GM13977 (cell line): ENCODE results near the gene ETF1.

ENCODE experiments used
- DNase-seq: peaks from one replicate; pipeline ENCODE4 v3.0.0; 2012; ENCODE audit warnings: low spot score
- CTCF ChIP-seq: IDR thresholded peaks from 2 replicates; pipeline ENCODE4 v1.5.1; 2012; ENCODE audit warnings: mild to moderate bottlenecking, control low read depth; ENCODE audit not compliant: insufficient read depth; ENCODE audit errors: extremely low read depth, missing control alignments
- in situ Hi-C: fragments of 300-500 bp; cut with MboI; formaldehyde crosslinking; loops from one replicate; pipeline ENCODE4 v1.12.0; 2022; ENCODE audit warnings: low sequenced_read_pairs, low pct_unique_long_range_greater_than_20kb, mixed read lengths, inconsistent platforms; ENCODE audit not compliant: unreplicated experiment

Gene ETF1

GRCh38 chr5:138564242-138564641 lies 21.2 kb upstream of the ETF1 start:
- no peak for TF ChIP-seq CTCF
- in situ Hi-C loops, result no loop called here
- no peak for DNase-seq

GRCh38 chr5:138563340-138564118 lies 20.5 kb upstream of the ETF1 start:
- in situ Hi-C loops, result no loop called here
- DNase-seq, result no peak
- no peak for TF ChIP-seq CTCF

GRCh38 chr5:138560971-138561370 lies 17.9 kb upstream of the ETF1 start:
- DNase-seq, result no peak
- TF ChIP-seq CTCF, result no peak

GRCh38 chr5:138559937-138560336 lies 16.9 kb upstream of the ETF1 start:
- TF ChIP-seq CTCF, result no peak
- in situ Hi-C loops, result no loop called here
- DNase-seq, result no peak

More at GRCh38 chr5:138560971-138561370, 17.9 kb upstream of the ETF1 start:
- in situ Hi-C loops, result no loop called here

GRCh38 chr5:138557677-138558076 lies 14.6 kb upstream of the ETF1 start:
- no peak for TF ChIP-seq CTCF
- no peak for DNase-seq
- in situ Hi-C loops, result no loop called here

- no peak for TF ChIP-seq CTCF
- in situ Hi-C loops, result no loop called here
- DNase-seq, result no peak
Measured at GRCh38 chr5:138554143-138554542, 11.1 kb upstream of the ETF1 start.
